ENCODE data around the gene GATA3. TPM values are rescaled to one million over a fixed set of nuclear protein-coding genes. Genes with fewer than 3 reads are reported as not detected.

GATA3 gene
- total and polyA plus RNA-seq, 2 of the 8 experiments (the other 6 are each of a cell fraction or from before 2014, with no cell fraction given): 0.02 to 0.43 TPM

GRCh38 chr10:8114741-8115617 lies 60.5 kb downstream of the GATA3 start:
- Histone ChIP-seq H4K91ac (replicated peaks; ENCODE audit: insufficient read length, low read length) (no peak overlapping the region), H3K27me3 (replicated peaks in 1 of 4; ENCODE audit: control insufficient read depth in 3 of 4, extremely low read depth in 1 of 4, insufficient read depth in 3 of 4, low read length in 3 of 4) (no peaks in the 10 kb centered on the region), H3K23me2 (ENCODE audit: low read depth, low read length) (peaks cover 7% of the 10 kb centered on the region; the same call in 1 of the 2 replicates), H3K79me2 (ENCODE audit: control insufficient read depth in 1 of 2, insufficient read depth in 2 of 2, low read length in 2 of 2) (no peaks in the 10 kb centered on the region), H3K79me1 (ENCODE audit: low read depth, low read length) (no peaks in the 10 kb centered on the region), H2BK120ac (replicated peaks; ENCODE audit: low read depth, low read length) (no peak overlapping the region), H2BK12ac (ENCODE audit: low read depth, low read length) (no peak overlapping the region), H3K4ac (replicated peaks; ENCODE audit: insufficient read length, low read depth, low read length) (no peak overlapping the region), H4K5ac (ENCODE audit: insufficient read length, low read depth, low read length) (no peak overlapping the region), H2BK20ac (ENCODE audit: low read length) (no peak overlapping the region), H3K4me2 (ENCODE audit: insufficient read depth in 1 of 2, low read depth in 2 of 2, low read length in 2 of 2) (no peak overlapping the region), H3K4me1 (replicated peaks in 1 of 4; ENCODE audit: control insufficient read depth in 3 of 4, insufficient read depth in 4 of 4, low read length in 3 of 4) (no peaks in the 10 kb centered on the region), H3K9ac (replicated peaks in 1 of 4; ENCODE audit: extremely low read depth in 1 of 4, low read depth in 3 of 4, low read length in 3 of 4) (no peak overlapping the region), H3K14ac (ENCODE audit: insufficient read length) (no peak overlapping the region), H2AK5ac (ENCODE audit: low read depth, low read length) (no peak overlapping the region), H3K56ac (replicated peaks; ENCODE audit: insufficient read length, low read depth, low read length) (no peak overlapping the region), H3K4me3 (ENCODE audit: extremely low read depth in 1 of 4, insufficient read depth in 2 of 4, low read depth in 3 of 4, low read length in 4 of 4) (no peak overlapping the region), H2BK15ac (ENCODE audit: low read length) (no peak overlapping the region), H3K23ac (ENCODE audit: insufficient read length) (no peak overlapping the region), H3K36me3 (ENCODE audit: control insufficient read depth in 2 of 4, insufficient read depth in 4 of 4, low read length in 3 of 4) (no peaks in the 10 kb centered on the region), H2BK5ac (ENCODE audit: low read depth, low read length) (no peak overlapping the region), H3K9me3 (ENCODE audit: insufficient read depth in 2 of 2, low read depth in 1 of 2, low read length in 1 of 2) (no peaks in the 10 kb centered on the region), H3K18ac (ENCODE audit: extremely low read depth, low read length) (no peak overlapping the region), H3K27ac (ENCODE audit: low read depth, low read length) (no peak overlapping the region), H4K20me1 (replicated peaks in 1 of 2; ENCODE audit: control insufficient read depth in 1 of 2, insufficient read depth in 2 of 2, low read length in 2 of 2) (peaks cover 0 to 4% of the 10 kb centered on the region in 2 experiments), H4K8ac (ENCODE audit: extremely low read depth, insufficient read depth, low read length) (no peak overlapping the region), H2AFZ (ENCODE audit: low read length) (no peak overlapping the region)
- TF ChIP-seq CBX5 (IDR thresholded peaks at IDR 0.05; ENCODE audit: low read depth, low read length): no peak
- no peak for TF ChIP-seq NRF1 (IDR thresholded peaks at IDR 0.05; ENCODE audit: low read depth, low read length)
- no peak for TF ChIP-seq TEAD4 (IDR thresholded peaks at IDR 0.05; ENCODE audit: low read depth, low read length)
- TF ChIP-seq HDAC6 (IDR thresholded peaks at IDR 0.05; ENCODE audit: low read depth, low read length): no peak
- TF ChIP-seq SUZ12 (IDR thresholded peaks at IDR 0.05; ENCODE audit: low read length): no peak
- TF ChIP-seq CTCF (IDR thresholded peaks at IDR 0.05; ENCODE audit: control extremely low read depth in 1 of 3, insufficient read depth in 1 of 3, low read depth in 1 of 3, low read length in 3 of 3): no peak
- DNase-seq (ENCODE audit: low read depth in 1 of 2, low spot score in 2 of 2) (no peak), FAIRE-seq (no peak)
- CTCF ChIA-PET (ENCODE audit: partially characterized antibody): no interaction called here
- POLR2A ChIA-PET (ENCODE audit: partially characterized antibody): no interaction called here
- WGBS, 2 experiments (ENCODE audit: extremely low coverage in 1 of 2, insufficient coverage in 1 of 2, insufficient read length in 1 of 2, insufficient replicate concordance in 2 of 2, low coverage in 1 of 2, low lambda C conversion rate in 2 of 2, missing lambda C conversion rate in 1 of 2): 84% methylated on average over 13 of the region's 13 CpGs; no CpG with 5 or more reads in 1 of the 2 experiments

All from H1 (cell line).